ENCODE results near the gene RPTN.
"Not testable (repeated sequence)": the region's sequence is repeated elsewhere in the genome, so short reads cannot be mapped to it uniquely, and the experiment has no call there.

The RPTN gene

GRCh38 chr1:152165286-152166077 is 6.5 kb upstream of the RPTN start:
- DNase-seq (ENCODE audit: low read depth) = no peak

DNA sequence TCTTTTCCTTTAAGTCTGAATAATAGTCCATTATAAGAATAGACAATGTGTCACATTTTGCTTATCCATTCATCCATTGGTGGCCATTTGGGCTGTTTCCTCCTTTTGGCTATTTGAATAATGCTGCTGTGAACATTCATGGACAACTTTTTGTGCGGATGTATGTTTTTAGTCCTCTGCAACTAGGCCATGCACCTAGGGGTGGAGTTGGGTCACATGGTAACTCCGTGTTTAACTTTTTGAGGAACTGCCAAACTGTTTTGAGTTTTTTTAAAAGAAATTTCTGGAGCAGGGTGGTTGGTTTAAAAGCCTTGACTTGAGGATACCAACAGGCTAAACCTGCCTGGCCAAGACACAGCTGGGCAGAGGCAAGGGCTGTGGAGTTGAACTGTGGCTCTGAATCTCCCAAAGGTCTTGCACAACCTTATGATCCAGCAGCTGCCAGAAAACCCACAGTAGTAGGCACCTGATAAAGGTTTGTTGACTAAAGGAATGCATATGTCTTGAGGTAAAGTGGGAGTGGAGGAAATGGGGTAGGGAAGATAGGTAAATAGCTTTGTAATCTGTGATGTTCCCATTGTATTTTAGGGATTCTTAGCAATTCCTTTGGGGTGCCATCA is 5.6 kb upstream of the RPTN start:
- no peak for DNase-seq (ENCODE audit: low read depth)

DNA sequence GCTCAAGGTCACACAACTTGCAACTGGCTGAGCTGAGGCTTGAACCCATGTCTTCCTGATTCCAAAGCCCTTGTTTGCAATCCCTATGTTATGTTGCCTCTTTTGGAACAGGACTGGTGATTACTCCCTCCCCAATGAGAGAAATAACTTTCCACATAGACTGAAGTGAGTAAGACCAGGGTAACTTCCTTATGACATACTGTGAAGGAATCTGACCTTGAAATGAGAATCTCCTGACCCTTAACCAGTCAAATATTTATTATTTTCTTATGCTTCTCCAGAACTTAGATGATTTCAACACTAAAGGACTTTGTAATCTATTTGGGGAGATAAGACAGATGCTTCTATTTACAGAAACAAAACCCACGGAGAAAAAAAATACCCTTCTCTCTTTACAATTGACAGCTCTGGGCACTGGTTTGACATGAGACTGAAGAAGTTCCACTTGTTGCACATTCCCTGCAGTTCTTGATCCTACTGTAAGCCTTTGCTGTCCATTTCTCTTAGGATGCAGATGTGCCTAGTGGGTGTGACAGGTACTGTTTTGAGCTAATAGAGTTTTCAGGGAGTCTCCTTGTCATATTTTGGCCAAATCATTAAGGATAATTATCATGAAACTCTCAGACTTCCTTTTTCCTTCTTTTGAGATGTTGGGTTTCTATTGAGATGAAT is 3.9 kb upstream of the RPTN start:
- DNase-seq (ENCODE audit: low read depth) = no peak

GRCh38 chr1:152160576-152160975 is 1.5 kb upstream of the RPTN start:
- no peak for DNase-seq (ENCODE audit: low read depth)

DNA sequence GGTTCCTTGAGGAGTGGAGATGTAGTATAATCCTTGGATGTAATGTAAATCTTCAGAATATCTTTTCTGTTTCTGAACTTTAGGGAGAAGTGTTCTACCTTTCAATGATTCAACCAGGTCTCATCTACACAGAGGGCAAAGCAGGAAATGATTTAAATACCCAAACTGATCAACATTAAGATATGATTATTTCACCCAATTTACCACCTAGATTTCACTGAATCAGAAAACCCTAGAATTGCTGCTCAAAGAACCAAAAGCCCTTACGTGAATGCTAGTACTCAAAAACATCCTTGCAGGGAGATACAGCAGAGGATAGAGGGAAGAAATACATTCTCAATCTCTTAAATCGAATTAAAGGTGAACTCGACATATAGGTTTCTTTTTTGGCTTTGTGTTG is 5.0 kb downstream of the RPTN start:
- DNase-seq (ENCODE audit: low read depth) = no peak

DNA sequence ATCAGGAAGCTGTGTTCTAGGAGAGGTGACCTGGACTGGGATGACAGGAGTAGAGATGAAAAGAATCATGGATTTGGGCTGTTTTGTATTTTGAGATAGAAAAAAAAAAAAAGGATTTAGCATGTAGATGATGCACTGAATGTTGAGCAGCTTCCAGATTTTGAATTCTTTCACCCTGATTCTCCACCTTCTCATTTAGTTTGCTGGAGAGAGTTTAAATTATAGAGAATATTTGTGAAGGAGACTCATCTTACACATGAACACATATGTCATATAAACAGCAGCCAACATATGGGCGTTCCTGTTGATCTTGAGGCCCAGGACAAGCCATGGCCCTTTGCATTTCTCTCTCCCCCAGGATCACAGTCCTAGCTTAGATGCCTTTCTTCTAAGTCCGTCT is 7.4 kb downstream of the RPTN start:
- no peak for DNase-seq (ENCODE audit: low read depth)

GRCh38 chr1:152148981-152149380 is 10.0 kb downstream of the RPTN start:
- no peak for DNase-seq (ENCODE audit: low read depth)

GRCh38 chr1:152148051-152148450 is 11.0 kb downstream of the RPTN start:
- no peak for DNase-seq (ENCODE audit: low read depth)

DNA sequence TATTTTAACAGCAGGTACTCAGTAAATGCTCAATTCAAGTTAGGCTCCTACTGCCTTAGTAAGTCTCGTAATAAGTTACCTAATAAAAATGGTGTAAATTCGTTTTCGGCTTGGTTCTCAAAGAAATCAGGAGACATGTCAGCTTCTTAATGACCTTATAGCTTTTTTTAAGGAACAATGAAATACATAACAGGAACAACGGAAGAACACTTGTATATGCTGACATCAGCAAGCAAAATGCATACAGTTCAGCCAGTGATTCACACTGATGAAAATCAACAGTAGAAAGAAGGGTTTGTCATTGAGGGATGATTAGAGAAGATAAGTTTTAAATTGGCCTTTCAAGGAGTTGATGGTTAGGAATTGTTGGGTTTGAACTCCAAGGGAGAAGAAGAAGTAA is 13.3 kb downstream of the RPTN start:
- DNase-seq (ENCODE audit: low read depth) = no peak

GRCh38 chr1:152144674-152145183 is 14.3 kb downstream of the RPTN start:
- DNase-seq (ENCODE audit: low read depth) = not testable (repeated sequence)

GRCh38 chr1:152143150-152143887 is 15.7 kb downstream of the RPTN start:
- DNase-seq (ENCODE audit: low read depth) = no peak

DNA sequence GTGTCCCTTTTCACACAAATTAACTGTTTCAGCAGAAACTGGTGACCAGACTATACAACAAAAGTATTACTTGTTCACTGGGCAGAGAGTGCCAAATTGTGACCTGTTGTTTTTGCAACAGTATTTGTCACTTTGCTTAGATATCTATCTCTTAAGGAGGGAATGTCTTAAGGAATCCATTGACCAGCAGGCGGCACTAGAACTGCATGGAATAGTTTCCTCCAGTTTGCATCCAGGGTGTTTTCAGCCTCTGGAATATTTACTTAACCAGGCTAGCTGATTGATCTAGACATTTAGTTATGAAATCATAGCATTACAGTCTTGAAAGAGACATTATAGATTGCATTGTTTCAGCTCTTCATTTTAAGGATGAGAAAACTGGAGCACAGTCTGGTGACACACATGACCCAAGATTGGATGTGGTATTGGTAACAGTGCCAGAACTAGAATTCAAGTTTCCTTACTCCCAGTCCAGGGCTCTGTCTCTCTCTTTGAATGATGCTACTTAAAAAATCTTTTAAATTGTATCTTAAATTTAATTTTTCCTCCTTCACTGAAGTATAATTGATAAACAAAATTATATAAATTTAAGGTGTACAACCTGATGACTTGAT is 16.9 kb downstream of the RPTN start:
- no peak for DNase-seq (ENCODE audit: low read depth)

DNA sequence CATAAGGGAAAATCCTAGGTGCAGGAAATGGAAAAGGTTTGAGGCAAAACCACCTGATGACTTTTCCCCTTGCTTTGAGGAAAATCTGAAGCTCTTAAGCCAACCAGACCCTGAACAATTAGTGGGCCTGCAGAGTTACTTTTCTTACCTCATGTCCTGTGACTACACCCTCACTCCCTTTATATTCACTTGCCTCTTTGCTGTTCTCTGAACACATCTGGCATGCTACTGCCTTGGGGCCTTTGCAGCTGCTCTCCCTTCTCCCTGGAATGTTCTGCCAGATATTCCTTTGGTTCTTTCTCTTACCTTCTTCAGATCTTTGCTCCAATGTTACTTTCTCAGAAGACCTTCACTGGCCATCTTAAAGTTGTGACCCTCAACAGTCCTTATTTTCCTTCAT is 21.8 kb downstream of the RPTN start:
- DNase-seq (ENCODE audit: low read depth) = no peak

GRCh38 chr1:152130186-152130585 is 28.8 kb downstream of the RPTN start:
- no peak for DNase-seq (ENCODE audit: low read depth)

DNA sequence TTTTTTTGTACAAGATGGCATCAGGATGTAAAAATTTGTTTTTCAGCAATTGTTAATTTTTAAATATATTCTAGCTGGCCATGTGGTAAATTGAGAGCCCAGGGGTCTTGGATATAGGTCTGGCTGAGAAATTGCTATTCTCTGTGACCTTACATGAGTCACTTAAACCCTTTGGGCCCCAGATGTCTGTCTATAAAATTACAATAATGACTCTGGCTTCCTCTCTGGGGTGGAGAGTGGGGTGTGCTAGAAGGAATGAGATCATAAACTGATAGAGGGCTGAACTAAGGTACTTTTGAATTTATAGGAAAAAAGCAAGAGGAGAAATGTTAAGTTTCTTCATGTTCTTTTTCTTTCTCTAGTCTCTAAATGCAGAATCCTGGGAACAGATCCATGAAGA is 31.4 kb downstream of the RPTN start:
- DNase-seq (ENCODE audit: low read depth) = no peak

- no peak for DNase-seq (ENCODE audit: low read depth)
These were observed 33.1 kb downstream of the RPTN start for GRCh38 chr1:152125834-152126443.

GRCh38 chr1:152118915-152119314 is 40.1 kb downstream of the RPTN start:
- no peak for DNase-seq (ENCODE audit: low read depth)

DNA sequence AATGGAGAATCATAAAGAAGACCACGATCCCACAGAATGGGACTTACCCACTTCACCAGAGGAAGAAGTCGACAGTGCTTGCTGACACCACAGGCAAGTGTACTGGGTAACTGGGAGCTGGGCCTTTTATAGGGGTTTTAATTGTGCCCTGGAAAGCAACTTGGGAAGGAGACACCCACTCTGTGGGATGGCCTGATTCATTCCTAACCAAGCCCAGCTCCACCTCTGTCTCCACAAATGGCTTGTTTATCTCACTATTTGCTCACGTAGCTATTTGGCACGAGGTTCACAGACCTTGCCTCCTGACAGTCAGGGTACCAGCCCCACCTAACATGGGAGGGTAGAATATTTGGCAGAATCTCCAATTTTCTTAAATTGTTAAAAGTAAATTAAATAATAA is 43.7 kb downstream of the RPTN start, which contains the start of gene TCHH:
Gene TCHH (minus strand): TSS at position 101 of the 400 bp plus-strand sequence. CDS start 1,364 bp downstream, outside the sequence.
- no peak for DNase-seq (ENCODE audit: low read depth)

DNA sequence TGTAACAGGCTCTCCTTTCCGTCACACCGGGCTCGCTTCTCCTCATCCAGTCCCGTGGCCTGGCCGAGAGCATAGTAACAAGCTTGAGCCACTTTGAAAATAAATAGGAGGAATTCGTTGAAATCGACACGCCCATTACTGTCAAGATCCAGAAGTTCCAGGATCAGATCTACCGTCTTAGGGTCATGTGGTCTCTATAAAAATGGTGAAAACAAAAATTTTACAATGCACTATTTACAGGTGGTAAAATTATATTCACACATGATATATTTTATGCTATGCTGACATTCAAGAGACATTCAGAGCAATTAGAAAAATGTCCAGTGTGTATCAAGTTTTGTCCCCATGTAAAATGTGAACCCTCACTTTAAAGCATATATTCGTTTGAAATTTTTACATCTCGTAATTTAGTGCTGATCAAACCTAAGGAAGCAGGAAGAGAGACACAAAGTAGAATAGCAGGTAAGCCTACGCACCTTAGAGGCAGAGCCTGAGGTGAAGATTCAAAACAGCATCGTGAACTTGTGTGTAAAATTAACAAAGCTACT is 46.1 kb downstream of the RPTN start:
- no peak for DNase-seq (ENCODE audit: low read depth)

GRCh38 chr1:152112101-152112884 is 46.7 kb downstream of the RPTN start:
- no peak for DNase-seq (ENCODE audit: low read depth)

Measured in activated gamma-delta T cell treated with anti-CD3 and anti-CD28 coated beads, Interleukin-2, amount 50 U/mL, for 16 hours (primary cell).